Gastroesophageal sphincter (tissue), 4 donors: ENCODE data around the gene ARHGAP26. TPM values are rescaled to one million over a fixed set of nuclear protein-coding genes. Genes with fewer than 3 reads are reported as not detected.
A peak's percentile ranks its signal among the peaks of the same experiment; 100 is the strongest.
"Not testable (repeated sequence)": the region's sequence is repeated elsewhere in the genome, so short reads cannot be mapped to it uniquely, and the experiment has no call there.

Experiments used
- ATAC-seq: fragments of 150-250 bp; one replicate; pipeline ENCODE4 v1.9.1; 2016; ENCODE audit warnings: mild to moderate bottlenecking, moderate library complexity
- H3K27ac ChIP-seq, 4 donors: fragments of 200-600 bp; sonication (generic) in 3 of 4; 1 replicate in 3 of 4; 2 replicates in 1 of 4; pipeline ENCODE4 v1.5.1; 2016 to 2019
- H3K27me3 ChIP-seq: fragments of 200-600 bp; sonication (generic); one replicate; pipeline ENCODE4 v1.5.1; 2019
- H3K36me3 ChIP-seq, 2 donors: fragments of 200-600 bp; sonication (generic); one replicate each; pipeline ENCODE4 v1.5.1; 2019; ENCODE audit warnings: control low read depth in 1 of 2
- H3K4me1 ChIP-seq, 3 donors: fragments of 200-600 bp; sonication (generic); 1 replicate in 2 of 3; 2 replicates in 1 of 3; pipeline ENCODE4 v1.5.1; 2016 to 2019; ENCODE audit warnings: control low read depth in 2 of 3
- H3K4me3 ChIP-seq, 2 donors: fragments of 200-600 bp; sonication (generic); one replicate each; pipeline ENCODE4 v1.5.1; 2019; ENCODE audit warnings: mild to moderate bottlenecking in 1 of 2, moderate library complexity in 1 of 2
- H3K9me3 ChIP-seq, 3 donors: fragments of 200-600 bp; sonication (generic); one replicate each; pipeline ENCODE4 v1.5.1; 2017 to 2019; ENCODE audit warnings: control low read depth in 2 of 3
- CTCF ChIP-seq, 4 experiments: fragments of 200-600 bp in 2 of 4; fragments of 450-650 bp in 2 of 4; sonication (generic) in 1 of 4; IDR thresholded peaks; one replicate each; pipeline ENCODE4 v1.5.1; 2017 to 2019; ENCODE audit warnings: antibody characterized with exemption in 4 of 4, mild to moderate bottlenecking in 2 of 4, moderate library complexity in 2 of 4
- EP300 ChIP-seq: sonication (generic); formaldehyde crosslinking; IDR thresholded peaks from one replicate; pipeline ENCODE4 v1.6.1; 2017; ENCODE audit warnings: antibody characterized with exemption, mild to moderate bottlenecking
- POLR2A ChIP-seq, 2 donors: fragments of 450-650 bp; IDR thresholded peaks; one replicate each; pipeline ENCODE4 v1.6.1; 2017; ENCODE audit warnings: antibody characterized with exemption in 2 of 2, mild to moderate bottlenecking in 2 of 2, moderate library complexity in 1 of 2
- POLR2AphosphoS5 ChIP-seq: sonication (generic); formaldehyde crosslinking; IDR thresholded peaks from one replicate; pipeline ENCODE4 v1.6.1; 2017; ENCODE audit warnings: antibody characterized with exemption
- WGBS, 2 donors: methylation state at CpG; one replicate each; pipeline ENCODE4 v1.1.5; 2018; ENCODE audit warnings: low coverage in 1 of 2; 5-methylcytosine and 5-hydroxymethylcytosine counted together
- total RNA-seq, 4 donors: library from RNA; depleted of rRNA; stranded (reverse); fragments of >200 nt; gene quantifications; one replicate each; pipeline ENCODE4 v1.1.0, GENCODE V29; 2016

The ARHGAP26 gene
- total RNA-seq, 4 donors from 2014 or later: 15.2 to 41.7 (median 31.7) TPM

DNA sequence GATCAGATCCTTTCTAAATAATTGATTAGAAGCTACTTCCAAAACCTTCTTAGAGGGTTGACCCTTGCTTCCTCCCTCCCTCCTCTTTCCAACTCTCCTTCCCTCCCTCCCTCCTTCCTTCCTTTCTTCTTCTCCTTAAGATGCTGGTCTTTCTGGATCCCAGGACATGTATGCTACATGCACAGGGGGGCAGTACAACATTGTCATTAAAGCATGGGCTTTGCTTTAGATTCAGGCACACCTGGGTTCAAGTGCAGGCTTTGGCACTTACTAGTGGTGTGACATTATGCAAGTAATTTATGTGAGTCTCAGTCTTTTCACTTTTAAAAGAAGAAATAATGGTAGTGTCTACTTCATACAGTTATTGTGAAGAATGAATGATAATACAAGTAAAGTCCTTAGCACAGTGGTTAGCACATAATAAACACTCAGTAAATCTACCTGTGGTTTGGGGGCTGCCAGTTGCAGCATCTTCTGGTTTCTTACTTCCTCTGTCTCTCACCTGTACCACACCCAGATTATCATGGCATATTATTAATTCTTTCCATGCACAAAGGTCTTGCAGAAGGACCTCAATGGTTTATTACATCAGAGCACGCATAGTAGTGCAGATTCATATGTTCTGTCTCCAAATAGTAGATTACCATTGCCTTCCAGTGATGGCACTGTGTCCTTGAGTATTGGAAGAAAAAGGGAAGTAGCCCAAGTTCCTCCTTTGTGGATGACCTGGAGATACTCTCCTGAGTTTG, 154.1 kb downstream of the ARHGAP26 start:
- no peak for ATAC-seq
- 79% methylated on average over 1 of the region's 1 CpG; no CpG with 5 or more reads in 1 of the 2 donors for WGBS, 2 donors

DNA sequence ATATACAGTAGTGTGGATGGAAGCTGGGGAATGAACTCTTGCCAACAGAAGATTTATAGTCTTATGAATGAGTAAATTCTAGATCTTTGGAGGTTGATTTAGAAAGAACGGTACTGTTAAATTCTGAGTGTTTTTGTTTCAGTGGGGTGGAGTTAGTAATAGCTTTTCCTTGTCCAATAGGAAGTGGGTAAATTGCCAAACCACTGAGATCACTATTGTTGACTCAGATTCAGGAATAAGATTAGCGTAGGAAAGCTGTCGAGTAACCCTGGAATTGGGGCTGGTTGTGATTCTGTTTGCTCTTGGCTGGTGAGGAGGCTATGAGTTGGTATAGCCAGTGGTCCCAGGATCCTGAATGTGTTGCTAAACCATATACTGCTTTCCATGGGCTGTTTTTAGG, 155.6 kb downstream of the ARHGAP26 start:
- H3K36me3 ChIP-seq: no peaks in the 10 kb centered on the region
- no peak for TF ChIP-seq POLR2A (IDR thresholded peaks at IDR 0.05)
- TF ChIP-seq POLR2AphosphoS5: peak; percentile 21
- H3K4me3 ChIP-seq: no peak overlapping the region
- H3K27ac ChIP-seq: peak overlapping the region; percentile 50 to 74 (median 57)
- H3K9me3 ChIP-seq: no peaks in the 10 kb centered on the region
- H3K4me1 ChIP-seq: peaks cover 5 to 43% (median 7%) of the 10 kb centered on the region in 3 donors
- H3K27me3 ChIP-seq: no peaks in the 10 kb centered on the region
- 21 to 33% methylated on average over 3 of the region's 3 CpGs for WGBS, 2 donors
- ATAC-seq: peak; percentile 70

More for the DNA sequence above, 154.1 kb downstream of the ARHGAP26 start:
- peaks cover 0 to 7% of the 10 kb centered on the region in 2 donors for H3K36me3 ChIP-seq
- TF ChIP-seq EP300 (no peak), CTCF (IDR thresholded peaks at IDR 0.05) (peak in 1 of 4 experiments; percentile 26), POLR2AphosphoS5 (no peak)
- peaks cover 5 to 35% (median 7%) of the 10 kb centered on the region in 3 donors for H3K4me1 ChIP-seq
- H3K27ac ChIP-seq: peak overlapping the region in 1 of 4 donors; percentile 42
- no peak overlapping the region for H3K4me3 ChIP-seq
- no peaks in the 10 kb centered on the region for H3K27me3 ChIP-seq
- H3K9me3 ChIP-seq: no peaks in the 10 kb centered on the region

DNA sequence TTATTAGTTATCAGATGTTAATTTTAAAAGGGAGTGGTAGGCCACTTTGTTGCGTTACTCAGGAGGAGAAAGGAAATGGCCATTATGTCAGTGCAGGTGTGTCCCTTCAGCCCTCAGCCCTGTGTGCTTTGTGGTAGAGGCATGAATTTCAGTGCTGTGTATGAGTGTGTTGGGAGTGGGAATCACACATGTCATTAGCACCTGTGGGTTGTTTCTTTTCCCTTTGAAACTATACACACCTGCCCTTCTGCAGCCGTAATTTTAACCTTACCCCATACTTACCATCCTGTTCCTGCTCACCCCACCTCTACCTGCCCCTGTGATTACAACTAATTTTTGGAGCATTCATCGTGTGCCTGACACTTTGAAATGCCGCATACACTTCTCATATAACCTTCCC, 156.4 kb downstream of the ARHGAP26 start:
- ATAC-seq: no peak

GRCh38 chr5:142928999-142929398, 158.8 kb downstream of the ARHGAP26 start:
- not testable (repeated sequence) for ATAC-seq, H3K4me3 ChIP-seq, H3K27me3 ChIP-seq, H3K9me3 ChIP-seq
- H3K4me1 ChIP-seq: peaks cover 0 to 24% (median 0%) of the 10 kb centered on the region in 3 donors
- H3K36me3 ChIP-seq: peaks cover 0 to 12% of the 10 kb centered on the region in 2 donors
- WGBS, 2 donors: 69 to 91% methylated on average over 1 to 11 of the region's 11 CpGs
- H3K27ac ChIP-seq: peak overlapping the region in 2 of 4 donors; percentile 24 to 40

More for the DNA sequence above, 156.4 kb downstream of the ARHGAP26 start:
- TF ChIP-seq POLR2A (IDR thresholded peaks at IDR 0.05) (no peak), EP300 (no peak), POLR2AphosphoS5 (no peak), CTCF (IDR thresholded peaks at IDR 0.05) (no peak)
- Histone ChIP-seq H3K36me3 (no peaks in the 10 kb centered on the region), H3K27ac (peak overlapping the region in 3 of 4 donors; percentile 50 to 74 (median 64)), H3K4me1 (peaks cover 5 to 43% (median 7%) of the 10 kb centered on the region in 3 donors), H3K27me3 (no peaks in the 10 kb centered on the region), H3K9me3 (no peaks in the 10 kb centered on the region), H3K4me3 (no peak overlapping the region)
- 88 to 94% methylated on average over 4 of the region's 4 CpGs for whole genome bisulfite sequencing, 2 donors

- no peaks in the 10 kb centered on the region for H3K9me3 ChIP-seq
- no peak overlapping the region for H3K4me3 ChIP-seq
- H3K27me3 ChIP-seq: no peaks in the 10 kb centered on the region
- H3K36me3 ChIP-seq: peaks cover 0 to 12% of the 10 kb centered on the region in 2 donors
- no peak for TF ChIP-seq POLR2AphosphoS5
- peak; percentile 76 for ATAC-seq
- 36 to 50% methylated on average over 1 of the region's 2 CpGs for WGBS, 2 donors
- H3K27ac ChIP-seq: peak overlapping the region in 3 of 4 donors; percentile 3 to 40 (median 24)
- H3K4me1 ChIP-seq: peaks cover 0 to 24% (median 0%) of the 10 kb centered on the region in 3 donors
These were observed 159.4 kb downstream of the ARHGAP26 start for GRCh38 chr5:142929587-142929986.

DNA sequence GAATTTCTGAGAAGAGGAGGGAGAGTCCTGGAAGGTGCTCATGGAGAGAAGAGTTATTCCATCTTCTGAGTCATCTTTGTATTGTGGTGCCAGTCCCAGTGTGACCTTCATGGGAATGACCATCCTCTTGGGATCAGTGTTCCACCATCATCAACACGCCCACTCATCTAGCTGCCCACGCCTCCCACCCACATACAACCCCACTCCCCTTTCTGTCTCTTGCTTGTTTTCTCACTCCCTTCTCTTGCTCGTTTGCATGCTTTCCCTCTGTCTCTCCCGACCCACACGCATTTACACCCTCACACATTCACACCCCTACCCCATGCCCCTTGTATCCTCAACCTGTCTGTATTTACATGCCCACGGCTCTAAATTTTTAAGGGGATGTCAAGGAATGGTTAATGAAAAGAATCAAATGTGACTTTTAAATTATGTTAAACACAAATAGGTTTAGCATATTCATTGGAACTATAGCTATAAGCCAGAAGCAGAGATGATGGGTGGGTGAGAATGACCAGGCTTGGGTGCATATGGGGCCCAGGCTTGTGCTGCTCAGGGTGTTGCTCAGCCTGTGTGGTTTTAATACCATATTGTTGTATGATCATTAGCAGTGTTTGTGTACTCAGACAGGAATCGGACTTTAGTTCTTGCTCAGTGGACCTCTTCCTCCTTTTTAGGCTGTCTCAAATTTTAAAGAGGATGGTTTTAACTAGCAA, 160.4 kb downstream of the ARHGAP26 start:
- Histone ChIP-seq H3K9me3 (no peaks in the 10 kb centered on the region), H3K36me3 (peaks cover 0 to 12% of the 10 kb centered on the region in 2 donors), H3K27ac (peak overlapping the region in 2 of 4 donors; percentile 24 to 40), H3K27me3 (no peaks in the 10 kb centered on the region), H3K4me3 (no peak overlapping the region), H3K4me1 (peaks cover 0 to 28% (median 0%) of the 10 kb centered on the region in 3 donors)
- TF ChIP-seq CTCF (IDR thresholded peaks at IDR 0.05) (no peak), EP300 (no peak), POLR2AphosphoS5 (no peak), POLR2A (IDR thresholded peaks at IDR 0.05) (no peak)
- ATAC-seq: no peak
- 85 to 93% methylated on average over 6 to 7 of the region's 7 CpGs for WGBS, 2 donors
